ENCODE results near the gene AP4E1.

AP4E1 gene

DNA sequence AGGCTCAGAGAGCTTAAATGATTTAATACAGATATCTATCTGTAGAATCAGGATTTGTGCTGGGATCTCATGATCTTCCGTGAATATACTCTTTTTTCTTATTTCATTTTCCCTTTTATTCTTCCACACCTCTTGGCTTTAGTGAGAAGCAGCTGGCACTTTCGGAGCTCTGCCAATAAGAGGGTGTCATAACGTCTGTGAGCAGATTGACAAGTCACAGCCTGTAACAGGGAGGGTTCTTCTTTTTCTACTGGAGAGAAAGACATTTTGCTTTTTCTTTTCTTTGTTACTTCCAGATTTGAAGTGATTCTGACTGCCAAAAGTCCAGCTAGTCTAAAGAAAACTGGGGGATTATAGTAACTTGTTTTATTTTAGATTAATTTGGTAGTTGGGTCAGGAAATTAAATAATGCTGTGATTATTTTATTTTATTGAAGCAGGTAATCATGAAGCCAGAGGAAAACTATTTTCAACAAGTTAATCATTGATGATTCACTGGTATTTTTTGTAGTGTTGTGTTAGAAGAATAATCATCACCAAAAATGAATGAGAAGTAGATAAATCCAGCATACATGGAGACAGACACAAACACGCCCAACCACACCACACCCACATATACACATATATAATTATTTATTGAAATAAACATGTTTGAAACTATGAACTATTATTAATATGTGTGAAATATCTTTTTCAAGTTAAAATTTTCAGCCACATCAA is 116.4 kb downstream of the AP4E1 start:
- no peak for DNase-seq (ENCODE audit: low spot score)

DNA sequence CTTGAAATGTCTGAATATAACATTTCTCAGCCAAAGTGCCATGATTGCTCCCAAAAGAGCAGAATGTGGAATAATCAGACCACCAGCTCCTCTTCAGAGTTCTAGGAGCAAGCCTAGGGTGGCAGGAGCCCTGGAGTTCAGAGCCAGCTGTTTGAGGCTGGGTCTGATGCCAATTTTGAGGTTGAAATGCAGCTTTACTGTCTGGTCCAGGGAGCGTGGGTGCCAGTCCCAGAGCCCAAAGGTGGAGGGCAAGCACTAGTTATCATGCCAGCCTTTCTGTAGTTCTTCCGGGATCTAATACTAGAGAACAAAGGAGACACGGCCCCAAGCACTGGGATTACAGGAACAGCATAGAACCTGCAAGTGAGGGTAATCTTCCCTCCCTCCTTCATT is 117.0 kb downstream of the AP4E1 start:
- no peak for DNase-seq (ENCODE audit: low spot score)

- no peak for DNase-seq (ENCODE audit: low spot score)
Measured at GRCh38 chr15:51030649-51031316, 122.3 kb downstream of the AP4E1 start.

- peak; percentile 13 for DNase-seq (ENCODE audit: low spot score)
Measured at GRCh38 chr15:51037474-51037873, 129.0 kb downstream of the AP4E1 start.

GRCh38 chr15:51038162-51038973 is 129.9 kb downstream of the AP4E1 start:
- no peak for DNase-seq (ENCODE audit: low spot score)

- no peak for DNase-seq (ENCODE audit: low spot score)
Measured at GRCh38 chr15:51038974-51039319, 130.5 kb downstream of the AP4E1 start.

GRCh38 chr15:51044037-51044727 is 135.7 kb downstream of the AP4E1 start:
- no peak for DNase-seq (ENCODE audit: low spot score)

- no peak for DNase-seq (ENCODE audit: low spot score)
Measured at GRCh38 chr15:51046016-51046415, 137.5 kb downstream of the AP4E1 start.

GRCh38 chr15:51046799-51047449 is 138.4 kb downstream of the AP4E1 start:
- no peak for DNase-seq (ENCODE audit: low spot score)

GRCh38 chr15:51048308-51048707 is 139.8 kb downstream of the AP4E1 start:
- DNase-seq (ENCODE audit: low spot score): no peak

GRCh38 chr15:51049081-51049480 is 140.6 kb downstream of the AP4E1 start:
- no peak for DNase-seq (ENCODE audit: low spot score)

DNA sequence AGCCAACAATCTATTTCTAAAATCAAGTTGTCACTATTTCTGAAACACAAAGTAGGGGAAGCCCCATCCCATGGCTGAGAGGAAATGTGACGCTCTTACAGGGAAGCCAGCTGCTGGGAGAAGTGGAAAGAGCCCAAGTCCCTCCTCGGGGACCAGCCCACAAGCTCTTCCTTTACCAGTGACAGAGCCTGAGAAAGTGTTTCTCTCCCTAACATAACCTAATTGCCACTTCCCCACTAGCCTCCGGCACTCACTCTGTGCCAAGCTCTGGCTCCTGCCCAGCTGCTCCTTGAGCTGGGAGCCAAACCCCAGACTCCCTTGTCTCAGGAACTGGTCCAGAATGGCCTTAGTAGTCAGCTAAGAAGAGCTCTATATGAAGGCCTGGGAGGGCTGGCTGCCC is 143.3 kb downstream of the AP4E1 start:
- no peak for DNase-seq (ENCODE audit: low spot score)

- no peak for DNase-seq (ENCODE audit: low spot score)
Measured at GRCh38 chr15:51053571-51053970, 145.1 kb downstream of the AP4E1 start.

DNA sequence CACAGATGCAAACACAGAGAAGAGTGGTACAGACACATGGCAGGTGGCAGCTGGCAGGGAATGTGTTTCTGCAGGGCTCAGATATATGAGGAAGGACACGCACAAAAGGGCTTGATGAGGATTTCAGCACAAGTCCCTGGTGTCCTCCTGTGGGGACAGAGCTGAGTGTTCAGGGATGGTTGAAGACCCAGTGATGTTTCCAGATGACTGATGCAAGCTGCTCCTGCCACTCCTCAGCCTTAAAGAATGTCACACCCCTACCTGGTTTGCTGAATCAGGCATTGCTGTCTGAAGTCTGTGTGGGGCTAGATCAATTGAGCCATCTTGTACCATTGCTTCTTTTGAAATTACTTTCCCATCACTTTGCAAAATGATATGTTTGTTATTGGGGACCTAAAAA is 146.1 kb downstream of the AP4E1 start:
- DNase-seq (ENCODE audit: low spot score): no peak
